ENCODE measurements around the gene TWF1. TPM values are rescaled to one million over a fixed set of nuclear protein-coding genes. Genes with fewer than 3 reads are reported as not detected.

The TWF1 gene
- total and polyA plus RNA-seq, 2 experiments from 2014 or later, result 31.3 to 52.1 TPM

GRCh38 chr12:43764528-43764927, 41.6 kb downstream of the TWF1 start:
- ATAC-seq (peak; percentile 62), DNase-seq (ENCODE audit: low spot score) (peak; percentile 51)
- H3K36me3 ChIP-seq (ENCODE audit: insufficient read depth), result no peaks in the 10 kb centered on the region
- H2AFZ ChIP-seq, result no peak overlapping the region
- no peak overlapping the region for H3K4me3 ChIP-seq
- no peaks in the 10 kb centered on the region for H4K20me1 ChIP-seq (replicated peaks; ENCODE audit: insufficient read depth)
- H3K79me2 ChIP-seq (replicated peaks; ENCODE audit: insufficient read depth), result peaks cover 8% of the 10 kb centered on the region; the same call in 1 of the 2 replicates
- no peak for TF ChIP-seq EZH2 (IDR thresholded peaks at IDR 0.05; ENCODE audit: low read depth, unreplicated experiment)
- no peak for TF ChIP-seq JUNB (IDR thresholded peaks at IDR 0.05; ENCODE audit: unreplicated experiment)
- no peak for TF ChIP-seq ZNF462 (CRISPR knock-in tag; IDR thresholded peaks at IDR 0.05)
- TF ChIP-seq ZNF331 (CRISPR knock-in tag; IDR thresholded peaks at IDR 0.05; ENCODE audit: low read depth), result no peak
- no peak for TF ChIP-seq NANOG (IDR thresholded peaks at IDR 0.05; ENCODE audit: borderline replicate concordance)
- TF ChIP-seq ZNF114 (CRISPR knock-in tag; IDR thresholded peaks at IDR 0.05), result no peak
- TF ChIP-seq STAT1 (IDR thresholded peaks at IDR 0.05; ENCODE audit: unreplicated experiment), result no peak
- TF ChIP-seq POLR2AphosphoS5 (IDR thresholded peaks at IDR 0.05; ENCODE audit: low read depth), result no peak
- TF ChIP-seq EZH2phosphoT487 (IDR thresholded peaks at IDR 0.05; ENCODE audit: unreplicated experiment), result no peak
- TF ChIP-seq CREB1 (CRISPR knock-in tag; IDR thresholded peaks at IDR 0.05; ENCODE audit: low read depth), result no peak
- TF ChIP-seq CTCF (conservative IDR thresholded peaks at IDR 0.05; ENCODE audit: low read depth in 2 of 2), result no peak
- no peak for TF ChIP-seq REST (IDR thresholded peaks at IDR 0.05; ENCODE audit: unreplicated experiment)
- no peak for TF ChIP-seq ETS1 (IDR thresholded peaks at IDR 0.05)
- H3F3A ChIP-seq (replicated peaks; ENCODE audit: low read depth), result no peaks in the 10 kb centered on the region
- H3K4me1 ChIP-seq (ENCODE audit: insufficient read depth), result peaks cover 48% of the 10 kb centered on the region
- H3K27me3 ChIP-seq (ENCODE audit: insufficient read depth), result no peaks in the 10 kb centered on the region
- H3K9me3 Mint-ChIP-seq, result no peaks in the 10 kb centered on the region
- no peaks in the 10 kb centered on the region for H3K9me2 ChIP-seq (ENCODE audit: insufficient read depth)
- H3K4me1 Mint-ChIP-seq, result peaks cover 38% of the 10 kb centered on the region
- H3K27me3 Mint-ChIP-seq (ENCODE audit: insufficient read depth, low read depth, poor library complexity), result peaks cover 2% of the 10 kb centered on the region
- H3K27ac ChIP-seq (ENCODE audit: low read depth), result peak overlapping the region; percentile 87
- no peaks in the 10 kb centered on the region; the same call in 2 of the 3 replicates for H3K36me3 Mint-ChIP-seq (ENCODE audit: low read depth)
- H3K4me2 ChIP-seq, result peak overlapping the region; percentile 16; the same call in 1 of the 2 replicates
- H3K27ac Mint-ChIP-seq, result no peak overlapping the region
- no peak overlapping the region for H3K4me3 Mint-ChIP-seq
